Measurements from ENCODE around the gene MIX23. TPM values are rescaled to one million over a fixed set of nuclear protein-coding genes. Genes with fewer than 3 reads are reported as not detected.

The MIX23 gene
- total and polyA plus RNA-seq, 10 donors: 18.4 to 32.9 (median 22.2) TPM

GRCh38 chr3:122314228-122314876 is 68.7 kb downstream of the MIX23 start:
- H3K4me1 ChIP-seq: no peaks in the 10 kb centered on the region
- peaks cover 0 to 6% (median 0%) of the 10 kb centered on the region in 7 donors for H3K27me3 ChIP-seq (replicated peaks in 1 of 7)
- WGBS, 5 donors: 75 to 92% (median 83%) methylated on average over 2 of the region's 2 CpGs
- H3K9me3 ChIP-seq: peaks cover 0 to 8% (median 4%) of the 10 kb centered on the region in 8 donors
- no peak overlapping the region for H3K27ac ChIP-seq
- no peak for TF ChIP-seq CTCF (IDR thresholded peaks at IDR 0.05 in 8 of 11, conservative IDR thresholded peaks at IDR 0.05 in 3 of 11)
- TF ChIP-seq POLR2A (IDR thresholded peaks at IDR 0.05): no peak
- no peak for TF ChIP-seq POLR2AphosphoS5 (IDR thresholded peaks at IDR 0.05)
- intact Hi-C loops (cut with DNase I; ENCODE audit: low total_unique reads): no loop called here
- DNase-seq: no peak
- H3K4me3 ChIP-seq: no peak overlapping the region
- H3K36me3 ChIP-seq: no peaks in the 10 kb centered on the region

GRCh38 chr3:122313281-122313680 is 69.8 kb downstream of the MIX23 start:
- Histone ChIP-seq H3K27ac (peak overlapping the region in 1 of 8 donors; percentile 13), H3K4me1 (no peaks in the 10 kb centered on the region), H3K4me3 (no peak overlapping the region), H3K36me3 (no peaks in the 10 kb centered on the region), H3K27me3 (replicated peaks in 1 of 7) (peaks cover 0 to 6% (median 0%) of the 10 kb centered on the region in 7 donors), H3K9me3 (no peaks in the 10 kb centered on the region)
- TF ChIP-seq POLR2A (IDR thresholded peaks at IDR 0.05): no peak
- TF ChIP-seq POLR2AphosphoS5 (IDR thresholded peaks at IDR 0.05): no peak
- no peak for TF ChIP-seq CTCF (IDR thresholded peaks at IDR 0.05 in 8 of 11, conservative IDR thresholded peaks at IDR 0.05 in 3 of 11)
- no peak for DNase-seq
- WGBS, 5 donors: 39 to 75% (median 61%) methylated on average over 3 of the region's 3 CpGs
- intact Hi-C loops (cut with DNase I; ENCODE audit: low total_unique reads): no loop called here

GRCh38 chr3:122312826-122313225 is 70.2 kb downstream of the MIX23 start:
- intact Hi-C loops (cut with DNase I; ENCODE audit: low total_unique reads): no loop called here
- Histone ChIP-seq H3K9me3 (no peaks in the 10 kb centered on the region), H3K36me3 (no peaks in the 10 kb centered on the region), H3K27me3 (replicated peaks in 1 of 7) (peaks cover 0 to 6% (median 0%) of the 10 kb centered on the region in 7 donors), H3K4me1 (peaks cover 0 to 5% (median 0%) of the 10 kb centered on the region in 6 donors), H3K27ac (peak overlapping the region in 1 of 8 donors; percentile 13), H3K4me3 (no peak overlapping the region)
- DNase-seq: no peak
- TF ChIP-seq POLR2AphosphoS5 (IDR thresholded peaks at IDR 0.05) (no peak), POLR2A (IDR thresholded peaks at IDR 0.05) (no peak)

GRCh38 chr3:122310361-122310760 is 72.7 kb downstream of the MIX23 start:
- Histone ChIP-seq H3K36me3 (no peaks in the 10 kb centered on the region), H3K9me3 (no peaks in the 10 kb centered on the region), H3K4me3 (no peak overlapping the region), H3K27me3 (replicated peaks in 1 of 7) (peaks cover 0 to 2% (median 0%) of the 10 kb centered on the region in 7 donors), H3K4me1 (peaks cover 0 to 11% (median 0%) of the 10 kb centered on the region in 6 donors), H3K27ac (no peak overlapping the region)
- TF ChIP-seq CTCF (IDR thresholded peaks at IDR 0.05 in 8 of 11, conservative IDR thresholded peaks at IDR 0.05 in 3 of 11) (no peak), POLR2A (IDR thresholded peaks at IDR 0.05) (no peak), POLR2AphosphoS5 (IDR thresholded peaks at IDR 0.05) (no peak)
- 20 to 60% (median 37%) methylated on average over 1 of the region's 1 CpG for WGBS, 5 donors
- DNase-seq: no peak
- intact Hi-C loops (cut with DNase I; ENCODE audit: low total_unique reads): no loop called here

Small RNA genes within 50 kb of the gene (small RNA-seq; reads per million reads assigned to genes)
- 0 reads per million in 4 donors for gene AC083798.1

Other genes starting within 250 kb of the MIX23 start
- 1 to 10 TPM in 2 of 7 donors, under 1 TPM in 5; 0.13 to 4.3 (median 0.23) TPM for gene CASR, start 199.6 kb downstream of the MIX23 start, total RNA-seq
- gene CASR, start 199.6 kb downstream of the MIX23 start, polyA plus RNA-seq: under 1 TPM; 0.08 to 0.42 (median 0.13) TPM
- 10 to 100 TPM in 4 of 7 donors, 1 to 10 TPM in 3; 6.4 to 21.1 (median 11.4) TPM for gene CSTA, start 58.0 kb downstream of the MIX23 start, total RNA-seq
- 10 to 100 TPM; 20.1 to 46.1 (median 41.9) TPM for gene CSTA, start 58.0 kb downstream of the MIX23 start, polyA plus RNA-seq
- gene FAM162A, start 951 bp upstream of the MIX23 start, total RNA-seq: 10 to 100 TPM in 6 of 7 donors, 1 to 10 TPM in 1; 9.3 to 36.9 (median 19.8) TPM
- gene FAM162A, start 951 bp upstream of the MIX23 start, polyA plus RNA-seq: 10 to 100 TPM; 38.7 to 57.1 (median 50.4) TPM
- gene WDR5B, start 32.8 kb upstream of the MIX23 start, total RNA-seq: 10 to 100 TPM in 1 of 7 donors, 1 to 10 TPM in 6; 4.7 to 12.3 (median 7.7) TPM
- 1 to 10 TPM; 5.8 to 7.3 (median 6.4) TPM for gene WDR5B, start 32.8 kb upstream of the MIX23 start, polyA plus RNA-seq
- gene KPNA1, start 131.7 kb upstream of the MIX23 start, total RNA-seq: 10 to 100 TPM; 39.3 to 74.4 (median 61.0) TPM
- gene KPNA1, start 131.7 kb upstream of the MIX23 start, polyA plus RNA-seq: 10 to 100 TPM in 1 of 3 donors, 1 to 10 TPM in 2; 8.5 to 10.4 (median 9.2) TPM
- 10 to 100 TPM; 56.9 to 72.6 (median 70.4) TPM for gene PARP9, start 181.1 kb upstream of the MIX23 start, total RNA-seq
- 10 to 100 TPM; 24.0 to 51.7 (median 27.6) TPM for gene PARP9, start 181.1 kb upstream of the MIX23 start, polyA plus RNA-seq
- 10 to 100 TPM; 47.1 to 68.4 (median 67.4) TPM for gene DTX3L, start 181.1 kb upstream of the MIX23 start, total RNA-seq
- gene DTX3L, start 181.1 kb upstream of the MIX23 start, polyA plus RNA-seq: 10 to 100 TPM; 11.0 to 24.8 (median 11.5) TPM
- 100 to 1,000 TPM in 1 of 7 donors, 10 to 100 TPM in 6; 59.3 to 114 (median 74.7) TPM for gene PARP15, start 194.4 kb upstream of the MIX23 start, total RNA-seq
- 100 to 1,000 TPM in 1 of 3 donors, 10 to 100 TPM in 2; 63.3 to 128 (median 66.5) TPM for gene PARP15, start 194.4 kb upstream of the MIX23 start, polyA plus RNA-seq

All from spleen (tissue), 11 donors.